ENCODE measurements around the gene FRMD4A. TPM values are rescaled to one million over a fixed set of nuclear protein-coding genes. Genes with fewer than 3 reads are reported as not detected.

Gene FRMD4A
- total and polyA plus RNA-seq, 2 experiments from 2014 or later: 3.7 to 12.6 TPM

DNA sequence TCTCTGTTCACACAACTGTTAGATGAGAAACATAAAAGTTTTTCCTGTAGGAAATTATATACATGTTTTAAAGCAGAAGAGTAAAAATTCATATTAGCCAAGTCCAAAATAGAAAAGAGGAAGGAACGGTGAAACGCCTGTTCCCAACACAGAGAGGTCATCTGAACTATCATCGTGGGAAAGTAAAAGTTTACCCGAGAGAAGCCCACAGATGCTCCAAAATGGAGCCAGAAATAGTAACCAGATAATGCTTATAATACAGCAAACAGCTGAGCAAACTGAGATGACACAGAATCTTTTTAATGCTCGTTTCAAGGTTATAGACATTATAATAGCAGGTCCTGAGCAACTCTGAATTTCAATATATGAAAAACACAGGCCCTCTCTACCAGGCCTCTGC is 24.5 kb downstream of the FRMD4A start:
- no peaks in the 10 kb centered on the region for H3K27me3 ChIP-seq
- no peak overlapping the region for H3K27ac ChIP-seq

GRCh38 chr10:14304046-14304445 is 26.7 kb downstream of the FRMD4A start:
- Histone ChIP-seq H3K9me3 (ENCODE audit: low read depth) (no peaks in the 10 kb centered on the region), H3K27ac (no peak overlapping the region), H3K4me1 (ENCODE audit: low read depth) (no peaks in the 10 kb centered on the region), H3K4me3 (no peak overlapping the region), H3K36me3 (no peaks in the 10 kb centered on the region), H3K27me3 (no peaks in the 10 kb centered on the region)
- TF ChIP-seq, protein P1, sequence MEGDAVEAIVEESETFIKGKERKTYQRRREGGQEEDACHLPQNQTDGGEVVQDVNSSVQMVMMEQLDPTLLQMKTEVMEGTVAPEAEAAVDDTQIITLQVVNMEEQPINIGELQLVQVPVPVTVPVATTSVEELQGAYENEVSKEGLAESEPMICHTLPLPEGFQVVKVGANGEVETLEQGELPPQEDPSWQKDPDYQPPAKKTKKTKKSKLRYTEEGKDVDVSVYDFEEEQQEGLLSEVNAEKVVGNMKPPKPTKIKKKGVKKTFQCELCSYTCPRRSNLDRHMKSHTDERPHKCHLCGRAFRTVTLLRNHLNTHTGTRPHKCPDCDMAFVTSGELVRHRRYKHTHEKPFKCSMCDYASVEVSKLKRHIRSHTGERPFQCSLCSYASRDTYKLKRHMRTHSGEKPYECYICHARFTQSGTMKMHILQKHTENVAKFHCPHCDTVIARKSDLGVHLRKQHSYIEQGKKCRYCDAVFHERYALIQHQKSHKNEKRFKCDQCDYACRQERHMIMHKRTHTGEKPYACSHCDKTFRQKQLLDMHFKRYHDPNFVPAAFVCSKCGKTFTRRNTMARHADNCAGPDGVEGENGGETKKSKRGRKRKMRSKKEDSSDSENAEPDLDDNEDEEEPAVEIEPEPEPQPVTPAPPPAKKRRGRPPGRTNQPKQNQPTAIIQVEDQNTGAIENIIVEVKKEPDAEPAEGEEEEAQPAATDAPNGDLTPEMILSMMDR (IDR thresholded peaks at IDR 0.05; ENCODE audit: low read depth, low read length): no peak
- no peak for DNase-seq (ENCODE audit: low read depth in 1 of 2, low spot score in 1 of 2)

More for the DNA sequence above, 24.5 kb downstream of the FRMD4A start:
- Histone ChIP-seq H3K4me1 (ENCODE audit: low read depth) (no peaks in the 10 kb centered on the region), H3K4me3 (no peak overlapping the region), H3K36me3 (no peaks in the 10 kb centered on the region), H3K9me3 (ENCODE audit: low read depth) (no peaks in the 10 kb centered on the region)
- DNase-seq (ENCODE audit: low read depth in 1 of 2, low spot score in 1 of 2): no peak
- TF ChIP-seq, protein P1 (IDR thresholded peaks at IDR 0.05; ENCODE audit: low read depth, low read length): no peak

DNA sequence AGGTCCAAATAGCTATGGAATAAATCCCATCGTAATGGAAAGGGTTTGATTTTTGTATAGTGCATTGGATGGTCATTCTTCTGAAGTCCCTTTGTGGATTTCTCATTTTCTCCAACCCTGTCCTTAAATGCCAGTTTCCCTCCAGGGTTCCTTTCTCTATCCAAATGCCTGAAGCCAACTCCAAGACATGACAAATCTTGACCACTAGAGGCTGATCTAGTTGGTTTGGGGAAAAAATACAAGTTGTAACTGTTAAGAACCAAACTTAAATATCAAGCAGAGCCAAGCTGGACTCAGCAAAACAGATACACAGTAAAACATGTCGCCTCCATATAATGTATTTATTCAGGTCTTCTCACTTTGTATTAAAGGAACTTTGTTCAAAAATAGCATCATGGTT is 28.7 kb downstream of the FRMD4A start:
- Histone ChIP-seq H3K4me3 (no peak overlapping the region), H3K9me3 (ENCODE audit: low read depth) (no peaks in the 10 kb centered on the region), H3K27ac (no peak overlapping the region), H3K27me3 (no peaks in the 10 kb centered on the region), H3K4me1 (ENCODE audit: low read depth) (no peaks in the 10 kb centered on the region), H3K36me3 (no peaks in the 10 kb centered on the region)
- DNase-seq (ENCODE audit: low read depth in 1 of 2, low spot score in 1 of 2): peak; percentile 2 to 37
- TF ChIP-seq, protein P1 (IDR thresholded peaks at IDR 0.05; ENCODE audit: low read depth, low read length): peak; percentile 66

DNA sequence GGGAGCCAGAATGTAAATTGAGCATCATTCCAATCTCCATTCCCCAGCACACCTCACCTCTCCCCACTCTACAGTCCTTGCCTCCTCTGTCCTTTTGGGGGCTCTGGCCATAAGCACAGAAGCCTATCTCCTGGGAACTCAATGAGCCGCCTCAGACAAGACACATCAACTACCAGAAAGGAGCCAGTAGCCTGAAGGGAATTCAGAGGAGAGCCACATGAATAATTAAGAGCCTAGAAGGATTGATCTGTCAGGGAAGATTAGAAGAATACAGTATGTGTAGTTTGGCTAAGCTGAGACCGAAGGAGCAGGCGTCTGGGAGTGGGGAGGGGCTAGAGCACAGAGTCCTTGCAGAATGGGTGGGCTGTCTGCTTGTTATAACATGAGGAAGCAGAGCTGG is 31.2 kb downstream of the FRMD4A start:
- Histone ChIP-seq H3K4me3 (no peak overlapping the region), H3K36me3 (no peaks in the 10 kb centered on the region), H3K27me3 (no peaks in the 10 kb centered on the region), H3K9me3 (ENCODE audit: low read depth) (no peaks in the 10 kb centered on the region), H3K4me1 (ENCODE audit: low read depth) (no peaks in the 10 kb centered on the region), H3K27ac (no peak overlapping the region)
- TF ChIP-seq, protein P1 (IDR thresholded peaks at IDR 0.05; ENCODE audit: low read depth, low read length): no peak
- no peak for DNase-seq (ENCODE audit: low read depth in 1 of 2, low spot score in 1 of 2)

- TF ChIP-seq, protein P1 (IDR thresholded peaks at IDR 0.05; ENCODE audit: low read depth, low read length): no peak
- peak in 1 of 2 donors; percentile 7 for DNase-seq (ENCODE audit: low read depth in 1 of 2, low spot score in 1 of 2)
- Histone ChIP-seq H3K27me3 (no peaks in the 10 kb centered on the region), H3K27ac (no peak overlapping the region), H3K4me3 (no peak overlapping the region), H3K9me3 (ENCODE audit: low read depth) (no peaks in the 10 kb centered on the region), H3K36me3 (no peaks in the 10 kb centered on the region), H3K4me1 (ENCODE audit: low read depth) (no peaks in the 10 kb centered on the region)
These were observed 34.5 kb downstream of the FRMD4A start for GRCh38 chr10:14296065-14296709.
